Measurements from ENCODE around the gene MYL11.
A peak's percentile ranks its signal among the peaks of the same experiment; 100 is the strongest.
"Not testable (repeated sequence)": the region's sequence is repeated elsewhere in the genome, so short reads cannot be mapped to it uniquely, and the experiment has no call there.

Gene MYL11

DNA sequence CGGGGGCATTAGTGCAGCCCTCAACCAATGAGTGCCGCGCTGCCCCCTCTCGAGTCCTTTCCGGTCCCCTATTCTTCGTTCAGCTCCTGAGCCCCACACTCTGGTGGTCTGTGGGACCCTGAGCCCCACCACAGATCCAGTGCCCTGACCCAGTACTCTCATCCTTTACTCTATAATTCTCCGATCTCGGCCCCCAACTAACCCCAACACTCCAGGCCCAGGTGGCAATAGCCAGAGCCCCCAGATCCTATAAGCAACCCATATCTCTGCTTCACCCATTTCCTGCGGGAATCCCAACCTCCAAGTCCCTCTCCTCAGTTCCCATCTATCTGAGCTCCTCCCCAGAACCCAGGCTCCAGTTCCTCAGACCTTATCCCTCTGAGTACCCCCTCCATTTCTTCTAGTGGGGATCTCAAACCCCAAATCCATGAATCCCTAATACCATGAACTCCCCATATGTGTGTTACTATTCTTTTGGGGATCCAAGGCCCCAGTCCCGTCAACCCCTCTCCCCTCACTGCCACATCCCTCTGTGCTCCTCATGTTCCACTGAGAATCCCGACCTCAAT, 3.3 kb upstream of the MYL11 start:
- DNase-seq = no peak

DNA sequence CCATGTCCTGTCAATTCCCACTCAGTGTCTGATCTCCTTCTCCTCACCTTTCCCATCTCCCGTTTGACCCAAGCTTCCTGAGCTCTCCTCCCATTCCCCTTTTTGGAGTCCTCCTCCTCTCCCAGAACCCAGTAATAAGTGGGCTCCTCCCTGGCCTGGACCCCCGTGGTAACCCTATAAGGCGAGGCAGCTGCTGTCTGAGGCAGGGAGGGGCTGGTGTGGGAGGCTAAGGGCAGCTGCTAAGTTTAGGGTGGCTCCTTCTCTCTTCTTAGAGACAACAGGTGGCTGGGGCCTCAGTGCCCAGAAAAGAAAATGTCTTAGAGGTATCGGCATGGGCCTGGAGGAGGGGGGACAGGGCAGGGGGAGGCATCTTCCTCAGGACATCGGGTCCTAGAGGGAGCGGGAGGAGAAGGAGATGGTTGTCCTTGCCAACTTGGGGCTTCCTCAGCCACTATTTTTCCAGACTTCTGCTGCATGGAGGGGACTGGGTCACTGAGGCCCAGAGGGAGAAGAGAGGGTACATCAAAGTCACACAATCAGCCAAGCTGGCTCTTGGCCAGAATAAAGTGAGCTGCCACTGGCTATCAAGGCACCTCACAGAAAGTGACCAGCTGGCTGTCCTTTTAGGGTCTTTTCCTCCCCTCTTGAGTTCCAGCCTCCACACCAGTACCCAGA, 2.4 kb upstream of the MYL11 start:
- DNase-seq = no peak

DNA sequence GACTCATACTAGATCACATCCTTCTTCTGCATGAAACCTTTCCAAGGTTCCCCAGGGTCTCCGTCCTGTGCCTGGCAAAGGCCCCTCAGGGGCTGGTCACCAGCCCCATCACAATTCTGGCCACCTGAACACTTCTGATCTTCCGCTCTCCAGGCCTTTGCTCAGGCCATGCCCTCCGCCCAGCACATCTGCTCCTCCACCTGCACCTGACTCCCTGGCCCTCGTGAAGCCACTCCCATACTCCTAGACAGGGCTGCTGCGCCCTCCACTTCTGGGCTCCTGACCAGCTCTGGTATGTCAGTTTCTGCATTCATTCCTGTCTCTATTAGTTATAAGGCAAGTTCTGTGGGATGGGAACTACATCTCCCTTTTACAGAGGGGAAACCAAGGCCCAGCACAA, 1.9 kb upstream of the MYL11 start:
- no peak for DNase-seq

DNA sequence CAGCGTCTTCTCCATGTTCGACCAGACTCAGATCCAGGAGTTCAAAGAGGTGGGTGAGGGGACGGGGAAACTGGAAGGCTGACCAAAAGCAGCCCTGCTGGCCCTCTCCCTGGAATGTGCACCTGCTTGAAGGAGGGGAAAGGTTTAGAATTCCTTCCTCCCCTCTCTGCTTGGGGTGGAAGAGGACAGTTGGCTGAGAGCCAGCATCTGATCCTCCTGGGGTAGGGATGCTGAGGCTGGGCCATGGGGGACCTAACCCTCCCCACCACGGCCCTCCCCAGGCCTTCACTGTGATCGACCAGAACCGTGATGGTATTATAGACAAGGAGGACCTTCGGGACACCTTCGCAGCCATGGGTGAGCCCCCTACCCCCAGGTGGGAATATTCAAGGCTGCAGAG, 1.3 kb downstream of the MYL11 start:
- no peak for DNase-seq

DNA sequence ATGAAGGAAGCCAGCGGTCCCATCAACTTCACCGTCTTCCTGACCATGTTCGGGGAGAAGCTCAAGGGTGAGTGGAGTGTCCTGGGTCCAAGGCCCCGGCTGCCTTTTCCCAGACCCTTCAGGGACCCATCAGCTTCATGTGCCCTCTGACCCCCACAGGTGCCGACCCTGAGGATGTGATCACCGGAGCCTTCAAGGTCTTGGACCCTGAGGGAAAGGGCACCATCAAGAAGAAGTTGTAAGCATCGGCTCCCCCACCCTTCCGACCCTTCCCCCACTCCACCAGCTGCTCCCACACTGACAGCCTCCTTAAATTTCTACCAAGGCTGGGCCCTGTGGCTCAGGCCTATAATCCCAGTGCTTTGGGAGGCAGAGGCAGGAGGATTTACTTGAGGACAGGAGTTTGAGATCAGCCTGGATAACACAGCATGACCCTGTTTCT, 1.9 kb downstream of the MYL11 start:
- no peak for DNase-seq

DNA sequence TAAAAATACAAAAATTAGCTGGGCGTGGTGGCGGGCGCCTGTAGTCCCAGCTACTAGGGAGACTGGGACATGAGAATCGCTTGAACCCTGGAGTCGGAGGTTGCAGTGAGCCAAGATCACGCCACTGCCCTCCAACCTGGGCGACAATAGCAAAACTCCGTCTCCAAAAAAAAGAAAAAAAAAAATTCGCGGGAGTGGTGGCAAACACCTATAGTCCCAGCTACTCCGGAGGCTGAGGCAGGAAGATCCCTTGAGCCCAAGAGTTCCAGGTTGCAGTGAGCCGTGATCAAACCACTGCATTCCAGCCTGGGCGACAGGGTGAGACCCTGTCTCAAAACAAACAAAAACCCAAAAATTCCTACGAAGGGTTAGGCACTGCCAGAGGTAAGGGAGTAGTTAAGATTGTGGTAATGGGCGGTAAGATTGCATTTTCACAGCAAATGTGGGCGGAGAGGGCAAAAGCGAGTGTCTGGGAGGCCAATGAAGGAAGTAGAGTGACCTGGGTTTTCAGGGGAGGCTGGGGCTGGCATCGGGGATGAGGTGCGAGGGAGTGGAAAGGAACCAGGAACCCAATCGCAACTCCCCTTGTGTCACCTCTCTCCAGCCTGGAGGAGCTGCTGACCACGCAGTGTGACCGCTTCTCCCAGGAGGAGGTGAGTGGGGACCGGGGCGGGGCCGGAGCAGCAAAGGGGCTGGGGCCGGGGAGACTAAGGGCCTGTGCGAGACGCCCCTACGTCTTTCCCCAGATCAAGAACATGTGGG, 2.6 kb downstream of the MYL11 start:
- DNase-seq = no peak

DNA sequence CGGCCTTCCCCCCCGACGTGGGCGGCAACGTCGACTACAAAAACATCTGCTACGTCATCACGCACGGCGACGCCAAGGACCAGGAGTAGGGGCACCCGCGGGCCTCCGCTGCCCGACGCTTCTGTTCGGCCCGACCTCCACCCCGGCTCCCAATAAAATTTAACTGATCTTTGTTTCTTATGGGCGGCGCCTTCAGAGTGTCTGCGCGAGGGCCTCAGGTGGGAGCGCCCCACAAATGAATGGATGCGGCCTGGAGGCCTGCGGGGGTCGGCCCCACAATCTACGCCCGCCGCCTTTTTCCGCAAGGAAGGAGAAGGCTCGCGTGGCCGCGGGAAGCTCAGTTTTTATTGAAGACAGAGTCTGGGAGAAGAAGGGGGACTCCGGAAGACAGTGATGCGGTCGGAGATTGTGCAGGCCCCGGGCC, 3.2 kb downstream of the MYL11 start:
- peak; percentile 74 to 91 (median 85) for DNase-seq

DNA sequence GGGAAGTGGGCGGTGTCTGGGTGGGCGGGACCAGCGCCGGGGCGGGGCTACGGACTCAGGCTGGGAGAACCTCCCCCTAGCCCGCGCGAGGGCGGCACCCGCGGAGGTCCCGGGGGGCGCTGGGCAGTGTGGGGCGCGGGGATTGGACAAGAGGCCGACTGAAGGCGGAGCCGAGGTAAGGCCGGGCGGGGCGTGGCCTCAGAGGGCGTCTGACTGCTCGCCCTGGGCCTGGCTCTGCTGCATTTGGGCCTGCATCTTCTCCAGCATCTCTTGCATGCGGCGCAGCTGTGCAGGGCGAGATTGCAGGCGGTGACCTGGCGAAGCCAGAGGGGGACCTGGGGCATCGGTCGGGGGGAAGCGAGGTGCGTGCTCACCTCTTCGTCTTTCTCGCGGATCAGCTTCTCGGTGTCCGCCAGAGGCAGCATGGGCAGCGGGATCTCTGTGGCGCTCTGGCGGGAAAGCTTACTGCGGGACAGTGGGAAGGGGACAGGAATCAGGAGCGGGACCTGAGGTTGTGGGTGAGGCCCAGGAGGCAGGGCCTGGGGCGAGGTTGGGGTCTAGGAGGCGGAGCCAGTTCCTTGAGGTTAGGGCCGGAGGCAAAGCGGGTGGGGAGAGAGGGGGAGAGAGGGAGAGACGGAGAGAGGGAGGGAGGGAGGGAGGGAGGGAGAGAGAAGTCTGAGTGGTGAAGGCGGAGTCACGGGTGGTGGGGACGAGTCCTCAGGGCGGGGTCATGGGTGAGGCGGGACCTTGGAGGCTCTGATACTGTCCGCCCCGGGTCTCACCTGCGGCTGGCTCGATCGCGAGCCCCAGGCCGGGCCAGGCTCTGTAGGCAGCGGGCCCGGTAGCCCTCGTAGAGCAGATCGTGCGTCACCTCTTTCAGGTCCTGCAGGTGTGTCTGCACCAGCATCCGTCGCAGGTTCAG, 3.9 kb downstream of the MYL11 start:
- peak; percentile 99 for DNase-seq

DNA sequence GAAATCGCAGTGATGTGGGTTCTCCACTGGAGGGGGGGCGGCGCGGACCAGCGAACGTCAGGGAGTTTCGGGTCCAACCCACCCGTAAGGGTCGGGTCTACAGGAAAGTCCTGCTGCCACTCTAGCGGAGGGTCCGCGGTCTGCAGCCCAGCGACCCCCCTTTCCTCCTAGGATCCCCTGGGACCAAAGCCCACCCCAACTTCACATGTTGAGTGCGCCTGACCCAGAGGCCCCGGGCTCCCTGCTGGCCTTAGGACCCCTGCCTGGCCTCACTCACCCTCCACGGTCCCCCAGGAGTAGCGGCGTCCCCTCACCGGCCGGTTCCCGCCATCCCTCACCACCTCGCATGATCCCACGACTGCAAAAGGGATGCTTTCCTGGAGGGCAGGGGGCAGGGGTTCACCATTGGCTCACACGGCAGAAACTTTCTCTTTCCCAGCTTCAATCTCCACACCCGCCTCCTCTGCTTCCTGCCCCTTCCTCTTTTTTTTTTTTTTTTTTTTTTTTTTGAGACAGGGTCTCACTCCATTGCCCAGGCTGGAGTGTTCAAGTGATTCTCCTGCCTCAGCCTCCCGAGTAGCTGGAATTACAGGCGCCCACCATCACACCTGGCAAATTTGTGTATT, 4.7 kb downstream of the MYL11 start:
- DNase-seq = no peak

DNA sequence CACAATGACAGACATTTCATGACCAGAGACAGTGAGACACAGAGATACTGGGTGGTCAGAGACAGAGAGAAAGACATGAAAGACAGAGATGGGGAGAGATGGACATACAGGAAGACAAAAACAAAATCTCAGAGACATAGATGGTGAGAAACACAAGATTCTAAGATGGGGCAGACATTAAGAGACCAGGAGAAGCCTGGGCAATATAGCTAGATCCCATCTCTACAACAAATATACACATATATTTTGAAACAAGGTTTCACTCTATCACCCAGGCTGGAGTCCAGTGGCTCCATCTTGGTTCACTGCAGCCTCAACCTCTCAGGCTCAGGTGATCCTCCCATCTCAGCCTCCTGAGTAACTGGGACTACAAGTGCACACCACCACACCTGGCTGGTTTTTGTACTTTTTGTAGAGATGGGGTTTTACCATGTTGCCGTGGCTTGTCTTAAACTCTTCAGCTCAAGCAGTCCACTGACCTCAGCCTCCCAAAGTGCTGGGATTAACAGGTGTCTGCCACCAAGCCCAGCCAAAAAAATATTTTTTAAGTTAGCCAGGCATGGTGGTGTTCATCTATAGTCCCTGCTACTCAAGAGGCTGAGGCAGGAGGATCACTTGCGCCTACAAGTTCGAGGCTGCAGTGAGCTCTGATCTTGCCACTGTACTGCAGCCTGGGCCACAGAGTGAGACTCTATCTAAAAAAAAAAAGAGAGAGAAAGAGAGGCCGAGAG, 5.6 kb downstream of the MYL11 start:
- DNase-seq = no peak

DNA sequence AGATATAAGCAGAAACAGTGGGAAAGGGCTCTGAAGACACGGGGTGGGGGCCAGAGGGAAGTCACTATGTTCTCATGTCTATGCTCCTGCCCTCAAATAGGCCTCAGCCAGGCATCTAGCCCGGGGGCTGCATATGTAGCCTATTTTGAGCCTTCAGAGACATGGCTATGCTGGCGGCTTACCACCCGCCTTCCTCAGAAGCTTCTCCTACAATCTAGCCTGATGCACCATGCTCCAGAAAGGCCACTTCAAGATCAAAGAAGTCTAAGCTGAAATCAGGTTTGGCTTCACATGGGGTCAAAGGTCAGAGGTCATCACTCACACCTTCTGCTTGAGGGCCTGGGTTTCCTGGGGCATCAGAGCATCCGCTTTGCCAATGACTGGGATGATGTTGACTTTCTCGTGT, 6.2 kb downstream of the MYL11 start:
- DNase-seq = no peak

DNA sequence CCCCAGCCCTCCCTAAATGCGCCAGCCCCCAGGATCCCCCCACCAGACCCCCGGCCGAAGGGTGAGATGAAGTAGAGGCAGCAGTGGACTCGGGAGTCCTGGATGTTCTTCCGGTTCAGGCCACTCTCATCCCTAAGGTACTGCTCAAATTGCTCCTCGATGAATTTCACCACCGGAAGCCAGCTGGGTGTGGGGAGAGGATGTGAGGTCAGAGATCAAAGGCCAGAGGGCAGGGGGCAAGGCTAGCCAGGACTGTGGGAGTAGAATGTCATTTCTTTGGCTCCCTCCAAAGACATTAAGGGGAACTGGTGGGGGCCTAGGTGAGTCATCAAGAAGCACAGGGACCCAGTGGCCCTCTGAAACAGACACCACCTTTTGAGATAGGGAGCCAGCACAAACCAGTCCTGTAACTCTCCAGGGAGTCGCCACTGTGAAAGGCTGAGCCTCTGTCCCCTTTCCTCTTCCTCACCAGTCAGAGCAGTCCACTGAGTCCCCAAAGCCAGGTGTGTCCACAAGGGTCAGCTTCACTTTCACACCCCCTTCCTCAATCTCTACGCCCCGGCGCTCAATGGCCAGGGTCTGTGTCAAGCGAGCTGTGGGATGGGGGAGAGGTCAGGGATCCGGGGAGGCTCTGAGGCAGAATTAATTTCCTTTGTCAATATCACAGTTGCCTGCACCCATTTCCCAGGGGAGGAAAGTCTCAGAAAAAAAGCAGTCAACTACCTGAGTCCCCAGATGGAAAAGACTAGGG, 6.9 kb downstream of the MYL11 start:
- peak in 1 of 5 donors; percentile 73 for DNase-seq

DNA sequence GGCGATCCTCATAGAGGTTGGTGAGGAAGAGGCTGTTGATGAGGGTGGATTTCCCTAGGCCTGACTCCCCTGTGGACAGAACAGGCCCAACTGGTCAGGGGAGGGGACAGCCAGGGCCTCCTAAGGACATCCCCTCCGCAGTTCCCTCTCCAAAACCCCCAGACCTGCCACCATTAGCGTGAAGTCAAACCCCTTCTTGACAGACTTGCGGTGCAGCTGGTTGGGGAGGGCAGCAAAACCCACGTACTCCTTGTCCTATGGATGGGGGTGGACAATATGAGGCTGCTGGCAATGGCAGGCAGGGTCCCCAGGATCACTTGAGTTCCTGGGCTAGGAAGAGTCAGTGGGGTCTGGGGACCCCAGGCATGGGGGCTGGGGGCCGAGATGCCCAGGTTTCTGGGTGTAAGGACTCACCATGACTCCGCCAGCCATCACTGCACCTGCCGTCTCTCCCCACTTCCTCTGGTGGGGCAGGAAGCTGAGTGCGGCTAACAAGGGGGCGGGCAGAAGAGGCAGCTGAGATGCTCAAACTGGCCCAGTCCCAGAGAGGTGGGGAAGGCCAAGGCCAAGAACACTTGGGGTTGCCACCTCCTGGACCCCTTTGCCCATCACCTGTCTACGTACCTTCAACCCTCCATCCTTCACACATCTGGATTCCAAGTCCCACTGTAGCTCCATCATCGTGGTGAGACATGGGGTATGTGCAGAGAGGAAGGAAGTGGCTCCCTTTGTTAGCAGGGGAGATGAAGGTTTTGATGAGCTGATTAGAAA, 7.7 kb downstream of the MYL11 start, which contains the start of gene SEPTIN1:
Gene SEPTIN1 (minus strand): TSS at position 451 of the 771 bp plus-strand sequence. CDS start 19 bp downstream, at position 432.
- DNase-seq = peak; percentile 56 to 89 (median 64)

DNA sequence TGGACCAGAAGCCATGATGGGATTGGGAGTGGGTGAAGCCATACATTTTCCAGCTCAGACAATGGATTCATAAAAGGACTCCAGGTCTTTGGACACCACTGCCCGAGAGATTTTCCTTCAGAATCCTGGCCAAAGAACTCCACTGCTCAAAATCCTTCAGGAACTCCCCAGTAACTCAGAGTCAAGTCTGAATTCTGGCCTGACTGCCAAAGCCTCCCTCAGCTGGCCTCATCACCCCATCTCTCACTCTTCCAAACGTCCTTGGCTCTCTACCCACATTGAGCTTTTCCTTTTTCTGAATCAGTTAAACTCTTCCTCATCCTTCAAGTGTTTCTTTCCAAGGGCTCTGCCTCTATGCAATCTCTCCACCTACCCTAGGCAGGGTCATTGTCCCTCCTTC, 8.9 kb downstream of the MYL11 start:
- no peak for DNase-seq

DNA sequence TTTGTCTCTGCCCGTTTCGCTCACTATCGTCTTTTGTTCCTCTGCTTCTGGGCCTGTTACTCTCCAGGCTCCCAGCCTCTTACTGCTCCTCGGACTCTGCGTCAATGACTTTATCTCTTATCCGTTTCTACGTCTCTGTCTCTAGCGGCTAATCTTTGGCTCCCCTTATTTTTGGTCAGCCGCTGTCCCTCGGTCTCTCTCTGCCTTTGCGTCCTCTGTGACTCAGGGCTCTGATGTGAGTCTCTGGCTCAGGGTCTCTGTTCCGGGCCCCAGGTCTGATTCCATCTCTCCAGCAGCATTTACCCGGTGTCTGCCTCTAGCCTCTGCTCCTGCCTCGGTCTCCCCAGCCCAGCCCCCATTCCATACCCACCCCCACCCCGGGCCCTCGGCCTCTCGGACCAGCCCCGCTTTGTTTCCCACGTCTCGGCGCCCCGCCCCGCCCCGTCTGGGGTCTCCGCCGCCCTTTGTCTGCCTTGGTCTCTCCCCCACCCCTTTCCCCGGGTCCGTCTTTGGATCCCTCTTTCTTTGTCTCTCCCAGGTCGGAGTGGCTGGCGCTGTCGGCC, 20.1 kb downstream of the MYL11 start:
- DNase-seq = no peak

DNA sequence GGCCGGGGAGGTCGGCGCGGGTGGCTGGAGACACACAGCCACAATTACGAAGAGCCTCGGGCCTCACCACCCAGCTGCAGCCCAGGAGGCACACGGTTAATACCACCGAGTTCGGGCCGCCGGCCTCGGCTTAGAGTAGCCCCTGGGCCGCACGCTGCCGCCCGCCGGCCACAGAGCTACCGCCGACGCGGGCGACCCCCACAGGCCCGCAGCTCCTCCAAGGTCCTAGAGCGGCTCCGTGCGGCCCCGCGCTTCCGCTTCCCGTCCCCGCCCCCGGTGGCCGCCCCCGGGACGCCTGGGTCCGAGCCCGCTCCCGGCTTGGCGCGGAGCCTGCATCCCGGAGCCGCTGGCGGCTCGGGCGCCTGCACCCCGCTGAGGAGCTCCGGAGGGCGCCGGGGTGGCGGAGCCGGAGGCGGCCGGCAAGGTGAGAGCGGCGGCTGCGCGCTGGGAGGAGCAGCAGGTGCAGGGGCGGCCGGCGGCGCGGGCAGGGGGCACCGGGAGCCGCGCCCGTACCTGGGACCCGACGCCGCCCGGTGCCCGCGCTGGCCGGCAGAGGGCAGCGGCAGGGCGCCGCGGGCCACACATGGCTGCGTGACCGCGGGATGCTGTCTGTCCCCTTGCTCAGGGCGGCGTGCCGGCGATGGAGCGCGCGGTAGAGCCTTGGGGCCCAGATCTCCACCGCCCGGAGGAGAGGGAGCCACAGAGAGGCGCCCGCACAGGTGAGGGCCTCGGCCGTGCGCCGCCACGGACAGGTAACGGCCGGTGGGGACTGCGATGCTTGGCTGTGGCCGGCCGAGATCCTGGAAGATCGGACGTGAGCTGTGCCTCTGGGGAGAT, 20.8 kb downstream of the MYL11 start, which contains the start of gene ZNF48:
Gene ZNF48 (plus strand): TSS at position 266 of the 837 bp plus-strand sequence. CDS start 375 bp downstream, at position 641.
- peak in 4 of 5 donors; percentile 26 to 57 (median 43) for DNase-seq

DNA sequence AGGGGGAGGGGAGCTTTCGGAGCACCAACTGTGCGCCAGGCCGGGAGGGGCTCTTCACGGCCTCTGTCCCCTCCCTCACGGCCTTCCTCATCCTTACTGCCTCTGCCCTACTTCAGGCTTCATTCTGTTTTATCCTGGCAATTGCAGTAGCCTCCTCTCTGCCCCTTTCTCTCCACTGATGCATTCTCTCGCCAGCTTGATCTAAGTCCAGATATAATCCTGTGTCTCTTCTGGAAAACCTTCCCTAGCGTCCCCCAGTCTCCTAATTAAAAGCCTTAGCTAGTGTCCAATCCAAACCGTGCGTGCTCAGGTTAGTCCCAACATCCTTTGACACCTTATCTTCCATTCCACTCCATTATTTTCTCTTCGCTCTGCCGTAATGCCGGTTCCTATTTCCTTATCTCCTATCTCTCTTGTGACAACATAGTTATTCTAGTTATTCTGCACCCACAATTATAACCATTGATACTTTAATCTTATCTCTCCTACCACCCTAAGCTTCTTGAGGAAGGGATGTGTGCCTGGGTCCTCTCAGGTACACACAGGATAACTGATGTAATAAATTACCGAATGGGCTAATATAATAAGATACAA, 21.5 kb downstream of the MYL11 start:
- DNase-seq = no peak

DNA sequence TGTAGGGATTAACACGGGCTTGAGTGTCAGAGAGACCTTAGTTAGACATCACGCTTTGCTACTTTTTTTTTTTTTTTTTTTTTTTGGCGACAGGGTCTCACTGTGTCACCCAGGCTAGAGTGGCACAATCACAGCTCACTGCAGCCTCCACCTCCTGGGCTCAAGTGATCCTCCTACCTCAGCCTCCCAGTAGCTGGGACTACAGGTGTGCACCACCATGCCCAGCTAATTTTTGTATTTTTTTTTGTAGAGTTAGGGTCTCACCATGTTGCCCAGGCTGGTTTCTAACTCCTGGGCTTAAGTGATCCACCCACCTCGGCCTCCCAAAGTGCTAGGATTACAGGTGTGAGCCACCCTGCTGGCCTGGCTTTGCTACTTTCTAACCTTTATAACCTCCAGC, 22.0 kb downstream of the MYL11 start:
- DNase-seq = not testable (repeated sequence)
